IPS-NIHi7 (cell line): ENCODE data around the gene SPRN.
"Not testable (repeated sequence)": the region's sequence is repeated elsewhere in the genome, so short reads cannot be mapped to it uniquely, and the experiment has no call there.

Experiments used
- DNase-seq: peaks from one replicate; pipeline ENCODE4 v3.0.0; 2012; ENCODE audit warnings: mixed read lengths; ENCODE audit errors: extremely low spot score

SPRN gene

GRCh38 chr10:133386951-133387350, 37.5 kb downstream of the SPRN start:
- not testable (repeated sequence) for DNase-seq

GRCh38 chr10:133385214-133385613, 39.2 kb downstream of the SPRN start:
- DNase-seq: no peak

DNA sequence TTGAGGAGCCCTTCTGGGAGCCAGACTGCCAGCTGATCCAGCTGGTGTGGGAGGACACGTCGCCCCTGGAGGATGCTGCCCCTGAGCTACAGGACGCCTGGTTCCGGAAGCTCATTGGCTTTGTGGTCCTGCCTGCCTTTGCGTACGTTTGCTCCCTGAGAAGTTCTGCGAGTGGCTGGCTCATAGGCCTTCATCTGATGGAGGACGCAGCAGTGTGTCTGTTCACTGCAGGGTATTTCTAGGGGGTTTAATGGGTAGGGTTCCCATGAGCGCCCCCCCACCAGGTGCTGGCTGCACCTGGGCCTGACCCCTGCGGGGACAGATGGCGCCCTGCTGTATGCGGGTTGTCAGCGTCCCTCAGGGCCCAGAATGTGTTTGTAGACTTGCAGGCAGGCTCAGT, 40.4 kb downstream of the SPRN start:
- DNase-seq: no peak

- no peak for DNase-seq
These were observed 40.9 kb downstream of the SPRN start for GRCh38 chr10:133383551-133383950.

GRCh38 chr10:133381036-133381435, 43.4 kb downstream of the SPRN start:
- no peak for DNase-seq

DNA sequence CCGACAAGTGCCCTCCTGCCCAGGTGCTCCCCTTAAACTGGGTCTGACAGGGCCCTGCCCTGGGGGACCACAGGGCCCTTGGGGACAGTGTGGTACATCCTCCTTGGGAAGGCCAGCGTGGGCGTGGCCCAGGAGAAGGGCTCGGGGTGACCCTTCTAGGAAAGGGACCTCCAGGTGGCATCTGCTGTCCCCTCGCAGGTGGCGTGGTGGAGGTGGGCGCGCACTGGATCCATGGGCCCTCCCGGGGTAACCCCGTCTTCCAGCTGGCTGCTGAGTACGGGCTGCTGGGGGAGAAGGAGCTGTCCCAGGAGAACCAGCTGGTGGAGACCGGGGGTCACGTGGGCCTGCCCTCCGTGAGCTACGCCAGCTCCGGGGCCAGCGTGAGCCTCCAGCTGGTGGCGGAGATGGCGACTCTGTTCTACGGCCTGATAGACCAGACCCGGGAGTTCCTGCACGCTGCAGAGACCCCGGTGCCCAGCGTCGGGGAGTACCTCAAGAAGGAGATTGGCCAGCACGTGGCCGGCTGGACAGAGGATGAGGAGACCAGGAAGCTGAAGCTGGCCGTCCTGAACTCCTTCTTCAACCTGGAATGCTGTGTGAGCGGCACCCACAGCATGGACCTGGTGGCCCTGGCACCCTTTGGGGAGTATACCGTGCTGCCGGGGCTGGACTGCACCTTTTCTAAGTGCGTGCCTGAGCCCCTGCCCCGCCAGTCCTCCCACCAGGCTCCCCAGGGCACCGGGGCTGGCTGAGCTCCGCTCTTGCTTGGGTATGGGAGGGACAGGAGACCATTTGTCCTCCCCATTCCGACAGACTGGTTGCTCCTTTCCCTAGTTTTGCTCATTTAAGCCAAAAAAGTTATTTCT, 44.4 kb downstream of the SPRN start:
- DNase-seq: no peak

- peak; percentile 87 for DNase-seq
These were observed 45.1 kb downstream of the SPRN start, which contains the start of gene PAOX for GRCh38 chr10:133379152-133379800. Gene PAOX, plus strand, starts transcription at chr10:133379262. Its CDS starts 55 bp downstream, at chr10:133379317.

GRCh38 chr10:133378251-133379096, 46.0 kb downstream of the SPRN start:
- peak; percentile 46 for DNase-seq

DNA sequence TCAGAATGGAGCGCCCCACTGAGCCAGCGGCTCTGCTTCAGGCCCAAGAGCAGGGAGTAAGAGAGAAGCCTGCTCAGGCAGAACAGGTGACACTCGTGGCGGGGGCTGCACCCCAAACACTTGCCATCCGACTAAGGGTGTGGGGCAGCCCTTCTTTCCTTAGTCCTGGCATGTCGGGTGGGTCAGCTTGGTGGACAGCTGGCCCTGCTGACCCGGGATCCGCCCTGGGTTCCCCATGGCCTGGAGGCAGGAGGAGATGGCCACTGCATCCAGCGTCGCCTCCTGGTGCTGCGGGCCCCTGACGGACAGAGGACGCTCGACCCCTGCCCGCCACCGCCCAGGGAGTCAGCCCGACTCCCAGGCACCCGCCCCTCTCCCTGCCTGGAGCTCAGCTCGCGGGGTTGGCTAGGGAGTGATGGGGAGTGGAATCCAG, 46.6 kb downstream of the SPRN start:
- no peak for DNase-seq

DNA sequence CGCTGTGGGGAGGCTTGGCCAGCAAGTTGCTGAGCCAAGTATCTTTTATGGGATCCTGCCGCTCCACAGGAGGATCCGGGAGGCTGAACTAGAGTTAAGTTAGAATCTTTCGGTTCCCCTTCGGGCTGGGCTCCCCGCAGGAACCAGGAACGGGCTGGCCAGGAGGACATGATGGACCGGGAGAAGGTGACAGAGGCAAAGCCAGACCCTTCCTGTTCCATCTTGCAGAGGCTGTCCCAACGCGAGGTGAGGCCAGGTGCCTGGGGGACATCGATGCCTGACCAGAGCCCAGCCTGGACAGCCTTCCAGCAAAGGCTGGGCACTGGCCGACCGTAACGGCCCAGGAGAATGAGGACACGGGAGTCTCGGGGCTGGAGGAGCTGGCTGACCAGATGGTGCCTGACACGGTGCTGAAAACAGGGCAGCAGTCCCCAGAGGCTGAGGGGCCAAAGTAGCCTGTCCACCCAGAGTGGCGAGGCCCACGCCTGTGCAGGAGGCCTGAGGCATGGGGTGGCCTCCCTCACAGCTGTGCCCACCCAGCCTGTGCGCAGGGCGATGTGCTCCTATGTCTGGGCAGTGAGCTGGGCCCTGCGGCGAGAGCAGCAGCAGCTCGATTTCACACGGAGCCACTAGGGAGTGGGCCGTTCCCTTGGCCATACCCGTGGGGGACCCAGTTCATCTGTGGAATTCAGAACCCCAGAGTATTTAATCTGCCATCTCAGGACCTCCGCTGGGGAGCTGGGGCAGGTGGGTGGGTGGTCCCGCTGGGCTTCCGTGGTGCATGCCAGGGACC, 47.2 kb downstream of the SPRN start:
- DNase-seq: no peak

DNA sequence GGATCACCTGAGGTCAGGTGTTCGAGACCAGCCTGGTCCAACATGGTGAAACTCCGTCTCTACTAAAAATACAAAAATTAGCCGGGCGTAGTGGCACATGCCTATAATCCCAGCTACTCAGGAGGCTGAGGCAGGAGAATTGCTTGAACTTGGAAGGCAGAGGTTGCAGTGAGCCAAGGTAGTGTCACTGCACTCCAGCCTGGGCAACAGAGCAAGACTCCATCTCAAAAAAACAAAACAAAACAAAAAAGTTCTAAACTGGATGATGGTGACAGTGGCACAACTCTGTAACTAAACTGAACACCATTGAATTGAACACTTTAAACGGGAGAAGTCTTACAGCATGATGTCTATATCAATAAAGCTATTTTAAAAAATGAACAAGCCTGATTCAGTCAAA, 48.2 kb downstream of the SPRN start:
- not testable (repeated sequence) for DNase-seq

DNA sequence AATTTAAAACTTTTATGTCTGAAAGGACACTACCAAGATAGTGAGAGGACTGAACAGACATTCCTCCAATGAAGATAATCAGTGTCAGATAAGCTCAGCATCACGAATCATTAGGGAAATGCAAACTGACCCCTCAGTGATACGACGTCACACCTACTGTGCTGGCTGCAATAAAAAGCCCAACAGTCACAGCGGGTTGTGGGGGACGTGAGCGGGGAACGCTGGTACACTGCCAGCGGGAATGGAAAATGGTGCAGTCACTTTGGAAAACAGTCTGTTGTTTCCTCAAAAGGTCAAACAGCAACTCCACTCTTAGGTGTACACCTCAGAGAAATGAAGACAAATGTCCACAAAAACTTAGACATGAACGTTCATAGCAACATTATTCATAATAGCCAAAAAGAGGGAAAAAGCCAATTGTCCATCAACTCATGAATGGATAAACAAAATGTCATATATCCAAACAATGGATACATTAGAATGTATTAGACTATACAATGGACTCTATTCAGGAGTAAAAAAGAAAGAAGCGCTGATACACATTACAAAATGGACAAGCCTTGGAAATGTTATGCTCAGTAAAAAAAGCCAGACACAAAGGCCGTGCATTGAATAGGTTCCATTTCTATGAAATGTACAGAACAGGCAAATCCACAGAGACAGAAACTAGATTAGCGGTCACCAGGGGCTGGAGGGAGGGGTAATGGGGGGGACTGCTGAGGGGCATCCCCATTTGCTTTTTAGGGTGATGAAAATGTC, 48.9 kb downstream of the SPRN start:
- no peak for DNase-seq

DNA sequence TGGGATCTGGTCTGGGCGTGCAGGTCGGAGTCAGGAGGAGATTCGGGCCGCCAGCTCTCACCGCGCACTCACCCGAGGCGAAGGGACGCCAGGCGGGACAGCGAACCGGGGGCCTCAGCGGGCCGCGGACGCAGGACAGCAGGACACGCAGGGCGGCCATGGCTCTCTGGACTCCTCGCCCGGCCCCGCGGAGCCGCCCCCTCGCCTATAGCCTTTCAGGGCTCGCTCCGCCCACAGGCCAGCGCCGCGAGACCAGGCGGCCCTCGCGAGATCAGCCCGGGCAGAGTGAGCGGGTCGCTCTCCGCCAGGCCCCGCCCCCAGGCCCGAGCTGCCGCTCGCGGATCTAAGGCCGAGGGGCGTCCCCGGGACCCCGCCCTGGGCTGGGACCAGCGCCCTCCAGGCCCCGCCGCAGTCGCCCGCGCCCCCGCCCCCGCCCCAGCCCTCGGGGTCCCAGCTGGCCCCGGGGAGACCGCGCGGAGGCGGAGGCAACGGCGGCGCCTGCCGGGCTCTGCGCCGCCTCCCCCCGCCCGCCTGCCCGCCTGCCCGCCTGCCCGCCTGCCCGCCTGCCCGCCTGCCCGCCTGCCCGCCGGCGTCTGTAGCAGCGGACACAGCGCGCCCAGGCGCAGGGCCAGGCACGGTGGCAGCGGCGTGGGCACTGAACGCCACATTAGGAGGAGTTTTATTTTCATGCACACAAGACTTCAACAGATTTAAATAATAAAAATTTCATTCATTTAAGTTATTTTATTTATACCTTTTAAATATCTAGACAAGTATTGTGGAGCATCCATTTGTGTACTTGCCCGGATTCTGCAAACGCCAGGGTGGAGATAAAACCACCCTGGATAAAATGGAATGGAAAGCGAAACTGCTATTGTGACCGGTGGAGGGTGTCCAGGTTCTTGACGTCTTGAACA, 51.0 kb downstream of the SPRN start, which contains the start of gene ECHS1:
Gene ECHS1 (minus strand): TSS at position 181 of the 917 bp plus-strand sequence. CDS start 21 bp downstream, at position 160.
- DNase-seq: peak; percentile 99

DNA sequence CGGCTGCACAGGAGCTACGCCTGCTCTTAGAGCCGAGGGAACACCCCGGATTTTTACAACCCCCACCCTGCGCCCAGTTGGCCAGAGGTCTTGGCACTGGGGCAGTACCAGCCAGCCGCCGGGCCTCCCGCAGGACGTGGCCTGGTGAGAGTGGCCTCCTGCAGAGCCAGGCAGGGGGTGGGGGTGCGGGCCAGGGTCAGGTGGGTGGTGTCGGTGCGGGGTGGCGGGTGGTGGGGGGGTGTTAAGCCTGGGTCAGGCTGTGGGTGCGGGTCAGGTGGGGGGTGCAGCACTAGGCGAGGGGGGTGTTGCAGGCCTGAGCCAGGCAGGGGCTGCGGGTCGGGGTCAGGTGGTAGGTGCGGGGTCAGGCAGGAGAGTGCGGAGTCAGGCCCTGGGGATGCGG, 51.9 kb downstream of the SPRN start:
- no peak for DNase-seq
